ENCODE measurements around the gene HOXB3.
A peak's percentile ranks its signal among the peaks of the same experiment; 100 is the strongest.

HOXB3 gene

GRCh38 chr17:48597778-48598631 lies 8.0 kb upstream of the HOXB3 start:
- TF ChIP-seq CTCF (IDR thresholded peaks at IDR 0.05; ENCODE audit: borderline replicate concordance, insufficient read depth, low read depth, low read length), result no peak
- H3K4me3 ChIP-seq (ENCODE audit: low read depth, low read length), result peak overlapping the region; percentile 52

GRCh38 chr17:48597528-48597777 lies 7.4 kb upstream of the HOXB3 start:
- no peak for TF ChIP-seq CTCF (IDR thresholded peaks at IDR 0.05; ENCODE audit: borderline replicate concordance, insufficient read depth, low read depth, low read length)
- H3K4me3 ChIP-seq (ENCODE audit: low read depth, low read length), result peak overlapping the region; percentile 52

GRCh38 chr17:48596735-48597527 lies 6.9 kb upstream of the HOXB3 start:
- peak overlapping the region; percentile 52 for H3K4me3 ChIP-seq (ENCODE audit: low read depth, low read length)

GRCh38 chr17:48596000-48596734 lies 6.1 kb upstream of the HOXB3 start:
- no peak for TF ChIP-seq CTCF (IDR thresholded peaks at IDR 0.05; ENCODE audit: borderline replicate concordance, insufficient read depth, low read depth, low read length)
- H3K4me3 ChIP-seq (ENCODE audit: low read depth, low read length), result peak overlapping the region; percentile 0

More at GRCh38 chr17:48596735-48597527, 6.9 kb upstream of the HOXB3 start:
- TF ChIP-seq CTCF (IDR thresholded peaks at IDR 0.05; ENCODE audit: borderline replicate concordance, insufficient read depth, low read depth, low read length), result no peak

- no peak for TF ChIP-seq CTCF (IDR thresholded peaks at IDR 0.05; ENCODE audit: borderline replicate concordance, insufficient read depth, low read depth, low read length)
- H3K4me3 ChIP-seq (ENCODE audit: low read depth, low read length), result no peak overlapping the region
Observed at GRCh38 chr17:48595278-48595999, 5.4 kb upstream of the HOXB3 start.

- no peak for TF ChIP-seq CTCF (IDR thresholded peaks at IDR 0.05; ENCODE audit: borderline replicate concordance, insufficient read depth, low read depth, low read length)
- no peak overlapping the region for H3K4me3 ChIP-seq (ENCODE audit: low read depth, low read length)
Observed at GRCh38 chr17:48594538-48595277, 4.7 kb upstream of the HOXB3 start.

Data from GM12875 (cell line).